GM12872 (cell line): ENCODE measurements around the gene EEF1AKMT2.

Experiments used
- TF ChIP-seq, protein P1 (sequence below): IDR thresholded peaks from 3 replicates; pipeline ENCODE4 v1.5.1; 2011; ENCODE audit warnings: low read depth, mild to moderate bottlenecking, low read length, moderate library complexity; ENCODE audit not compliant: insufficient read depth

EEF1AKMT2 gene

GRCh38 chr10:124792998-124793352 is 1.3 kb upstream of the EEF1AKMT2 start:
- TF ChIP-seq, protein P1, sequence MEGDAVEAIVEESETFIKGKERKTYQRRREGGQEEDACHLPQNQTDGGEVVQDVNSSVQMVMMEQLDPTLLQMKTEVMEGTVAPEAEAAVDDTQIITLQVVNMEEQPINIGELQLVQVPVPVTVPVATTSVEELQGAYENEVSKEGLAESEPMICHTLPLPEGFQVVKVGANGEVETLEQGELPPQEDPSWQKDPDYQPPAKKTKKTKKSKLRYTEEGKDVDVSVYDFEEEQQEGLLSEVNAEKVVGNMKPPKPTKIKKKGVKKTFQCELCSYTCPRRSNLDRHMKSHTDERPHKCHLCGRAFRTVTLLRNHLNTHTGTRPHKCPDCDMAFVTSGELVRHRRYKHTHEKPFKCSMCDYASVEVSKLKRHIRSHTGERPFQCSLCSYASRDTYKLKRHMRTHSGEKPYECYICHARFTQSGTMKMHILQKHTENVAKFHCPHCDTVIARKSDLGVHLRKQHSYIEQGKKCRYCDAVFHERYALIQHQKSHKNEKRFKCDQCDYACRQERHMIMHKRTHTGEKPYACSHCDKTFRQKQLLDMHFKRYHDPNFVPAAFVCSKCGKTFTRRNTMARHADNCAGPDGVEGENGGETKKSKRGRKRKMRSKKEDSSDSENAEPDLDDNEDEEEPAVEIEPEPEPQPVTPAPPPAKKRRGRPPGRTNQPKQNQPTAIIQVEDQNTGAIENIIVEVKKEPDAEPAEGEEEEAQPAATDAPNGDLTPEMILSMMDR: no peak

DNA sequence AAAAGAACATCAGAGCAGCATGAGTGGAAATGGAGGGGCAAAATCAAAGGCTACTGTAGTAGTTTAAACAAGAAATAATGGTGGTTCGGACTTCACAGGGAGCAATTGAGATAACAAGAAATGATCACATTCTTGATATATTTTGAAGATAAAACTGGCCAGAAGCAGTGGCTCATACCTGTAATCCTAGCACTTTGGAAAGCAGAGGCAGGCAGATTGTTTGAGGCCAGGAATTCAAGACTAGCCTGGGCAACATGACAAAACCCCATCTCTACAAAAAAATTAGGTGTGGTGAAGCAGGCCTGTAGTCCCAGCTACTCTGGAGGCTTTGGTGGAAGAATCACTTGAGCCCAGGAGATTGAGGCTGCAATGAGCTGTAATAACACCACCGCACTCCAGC is 22.9 kb downstream of the EEF1AKMT2 start:
- TF ChIP-seq, protein P1: no peak

DNA sequence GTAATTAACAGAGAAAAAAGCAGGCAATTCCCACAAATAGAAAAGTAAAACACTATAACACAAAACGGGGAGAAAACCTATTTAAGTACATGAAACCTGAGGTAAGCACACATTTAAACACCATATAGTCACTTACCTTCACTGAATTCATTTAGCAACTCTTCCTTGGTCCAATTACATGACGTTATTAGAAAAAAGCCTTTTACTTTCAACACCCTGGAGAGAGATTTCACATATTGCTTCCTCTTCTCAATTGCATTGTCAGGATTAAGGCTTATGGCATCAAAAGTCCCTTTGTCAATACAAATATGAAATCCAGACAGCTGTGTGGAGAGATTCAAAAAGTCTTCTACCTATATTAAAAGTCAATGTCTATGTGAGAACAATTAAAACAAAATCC is 26.4 kb downstream of the EEF1AKMT2 start:
- TF ChIP-seq, protein P1: no peak

GRCh38 chr10:124763267-124763666 is 28.4 kb downstream of the EEF1AKMT2 start:
- TF ChIP-seq, protein P1: no peak

DNA sequence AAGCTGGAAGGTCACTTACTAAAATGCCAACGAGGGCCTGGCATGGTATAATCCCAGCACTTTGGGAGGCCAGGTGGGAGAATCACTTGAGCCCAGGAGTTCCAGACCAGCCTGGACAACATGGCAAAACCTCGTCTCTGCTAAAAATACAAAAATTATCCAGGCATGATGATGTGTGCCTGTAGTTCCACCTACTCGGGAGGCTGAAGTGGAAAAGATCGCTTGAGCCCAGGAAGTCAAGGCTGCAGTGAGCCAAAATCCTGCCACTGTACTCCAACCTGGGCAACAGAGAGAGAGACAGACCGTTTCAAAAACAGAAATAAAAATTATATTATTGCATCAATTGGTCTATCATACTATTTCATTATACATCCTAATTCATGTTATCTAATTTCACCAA is 29.4 kb downstream of the EEF1AKMT2 start:
- TF ChIP-seq, protein P1: no peak

GRCh38 chr10:124756156-124756903 is 35.4 kb downstream of the EEF1AKMT2 start:
- TF ChIP-seq, protein P1: no peak

DNA sequence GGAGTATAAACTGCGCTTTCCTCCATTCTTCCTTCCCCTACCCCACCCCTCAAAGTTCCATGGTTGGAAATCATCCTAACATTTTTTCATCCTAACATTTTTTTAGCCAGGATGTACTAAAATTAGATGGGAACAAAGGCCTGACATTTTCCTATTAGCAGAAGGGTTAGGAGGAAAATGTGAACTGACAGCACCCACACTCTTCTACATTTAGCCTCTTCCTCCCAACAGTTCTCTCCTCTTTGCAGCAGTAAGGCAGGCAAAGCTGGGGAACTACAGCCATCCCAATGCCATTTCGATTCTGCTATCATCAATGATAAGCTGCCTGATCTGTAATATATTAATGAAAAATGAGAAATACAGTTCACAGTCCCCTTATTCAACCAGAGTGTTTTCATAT is 36.1 kb downstream of the EEF1AKMT2 start:
- TF ChIP-seq, protein P1: no peak
